Uterus (tissue), 4 donors: ENCODE measurements around the gene SND1. TPM values are rescaled to one million over a fixed set of nuclear protein-coding genes. Genes with fewer than 3 reads are reported as not detected.

Experiments used
- DNase-seq, 2 donors: peaks; one replicate each; pipeline ENCODE4 v3.0.0-alpha.2; 2019 to 2020
- H3K27ac ChIP-seq, 2 donors: fragments of 200-600 bp; sonication (generic); 1 replicate in 1 of 2; 2 replicates in 1 of 2; pipeline ENCODE4 v1.5.1; 2016 to 2018
- H3K27me3 ChIP-seq, 2 donors: fragments of 200-600 bp; sonication (generic); one replicate each; pipeline ENCODE4 v1.5.1; 2018 to 2019; ENCODE audit warnings: control low read depth in 1 of 2
- H3K36me3 ChIP-seq, 2 donors: fragments of 200-600 bp; sonication (generic); one replicate each; pipeline ENCODE4 v1.5.1; 2019; ENCODE audit warnings: control low read depth in 1 of 2
- H3K4me1 ChIP-seq, 2 donors: fragments of 200-600 bp; sonication (generic); one replicate each; pipeline ENCODE4 v1.5.1; 2018 to 2019; ENCODE audit warnings: control low read depth in 1 of 2
- H3K4me3 ChIP-seq, 2 donors: fragments of 200-600 bp; sonication (generic); 1 replicate in 1 of 2; 2 replicates in 1 of 2; pipeline ENCODE4 v1.5.1; 2018 to 2019; ENCODE audit warnings: mild to moderate bottlenecking in 1 of 2
- H3K9me3 ChIP-seq, 2 donors: fragments of 200-600 bp; sonication (generic); one replicate each; pipeline ENCODE4 v1.5.1; 2019; ENCODE audit warnings: control low read depth in 1 of 2
- POLR2A ChIP-seq, 2 donors: fragments of 450-650 bp; IDR thresholded peaks; one replicate each; pipeline ENCODE4 v1.6.1; 2016; ENCODE audit warnings: antibody characterized with exemption in 2 of 2, mild to moderate bottlenecking in 1 of 2, moderate library complexity in 1 of 2
- intact Hi-C: fragments of 100-400 bp; cut with DNase I; formaldehyde crosslinking; loops from one replicate; pipeline ENCODE4 v1.15.1; 2023; ENCODE audit warnings: low total_unique reads
- total RNA-seq, 4 donors: library from RNA; depleted of rRNA in 3 of 4; stranded (reverse); fragments of >200 nt in 3 of 4; gene quantifications; one replicate each; pipeline versions ENCODE4 v1.1.0 to v1.2.4, GENCODE V29; 2014 to 2023
- TF ChIP-seq, protein P1 (sequence below), 4 experiments: fragments of 200-600 bp in 2 of 4; fragments of 450-650 bp in 2 of 4; sonication (generic) in 2 of 4; IDR thresholded peaks; one replicate each; pipeline ENCODE4 v1.5.1; 2016 to 2019; ENCODE audit warnings: antibody characterized with exemption in 4 of 4, mild to moderate bottlenecking in 2 of 4, moderate library complexity in 1 of 4
- donor health status: DM: yes; HTN: yes; CAD: no.

The SND1 gene
- total RNA-seq, 4 donors from 2014 or later = 54.8 to 192 (median 117) TPM

DNA sequence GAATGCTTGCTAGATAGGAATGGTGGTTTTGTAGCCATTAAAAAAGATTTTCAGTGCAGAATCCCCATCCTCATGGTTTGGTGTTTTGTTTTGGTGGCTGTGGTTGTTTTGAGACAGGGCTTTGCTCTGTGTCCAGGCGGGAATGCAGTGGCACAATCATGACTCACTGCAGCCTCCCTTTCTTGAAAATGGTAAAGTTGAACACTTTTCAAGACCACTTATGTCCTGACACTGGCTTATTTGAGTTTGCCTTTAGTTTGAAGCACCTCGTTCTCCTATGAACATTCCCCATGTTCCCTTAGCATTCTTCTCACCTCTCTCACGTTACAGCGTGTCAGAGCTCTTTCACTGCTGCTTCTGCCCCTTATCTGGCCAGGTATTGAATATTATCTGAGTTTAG is 239.2 kb downstream of the SND1 start:
- Histone ChIP-seq H3K4me3 (no peak overlapping the region), H3K27ac (no peak overlapping the region), H3K27me3 (no peaks in the 10 kb centered on the region), H3K4me1 (peaks cover 0 to 8% of the 10 kb centered on the region in 2 donors), H3K9me3 (no peaks in the 10 kb centered on the region), H3K36me3 (no peaks in the 10 kb centered on the region)
- TF ChIP-seq, protein P1, sequence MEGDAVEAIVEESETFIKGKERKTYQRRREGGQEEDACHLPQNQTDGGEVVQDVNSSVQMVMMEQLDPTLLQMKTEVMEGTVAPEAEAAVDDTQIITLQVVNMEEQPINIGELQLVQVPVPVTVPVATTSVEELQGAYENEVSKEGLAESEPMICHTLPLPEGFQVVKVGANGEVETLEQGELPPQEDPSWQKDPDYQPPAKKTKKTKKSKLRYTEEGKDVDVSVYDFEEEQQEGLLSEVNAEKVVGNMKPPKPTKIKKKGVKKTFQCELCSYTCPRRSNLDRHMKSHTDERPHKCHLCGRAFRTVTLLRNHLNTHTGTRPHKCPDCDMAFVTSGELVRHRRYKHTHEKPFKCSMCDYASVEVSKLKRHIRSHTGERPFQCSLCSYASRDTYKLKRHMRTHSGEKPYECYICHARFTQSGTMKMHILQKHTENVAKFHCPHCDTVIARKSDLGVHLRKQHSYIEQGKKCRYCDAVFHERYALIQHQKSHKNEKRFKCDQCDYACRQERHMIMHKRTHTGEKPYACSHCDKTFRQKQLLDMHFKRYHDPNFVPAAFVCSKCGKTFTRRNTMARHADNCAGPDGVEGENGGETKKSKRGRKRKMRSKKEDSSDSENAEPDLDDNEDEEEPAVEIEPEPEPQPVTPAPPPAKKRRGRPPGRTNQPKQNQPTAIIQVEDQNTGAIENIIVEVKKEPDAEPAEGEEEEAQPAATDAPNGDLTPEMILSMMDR (IDR thresholded peaks at IDR 0.05) = no peak
- no peak for TF ChIP-seq POLR2A (IDR thresholded peaks at IDR 0.05)
- intact Hi-C loops = no loop called here
- DNase-seq = no peak

DNA sequence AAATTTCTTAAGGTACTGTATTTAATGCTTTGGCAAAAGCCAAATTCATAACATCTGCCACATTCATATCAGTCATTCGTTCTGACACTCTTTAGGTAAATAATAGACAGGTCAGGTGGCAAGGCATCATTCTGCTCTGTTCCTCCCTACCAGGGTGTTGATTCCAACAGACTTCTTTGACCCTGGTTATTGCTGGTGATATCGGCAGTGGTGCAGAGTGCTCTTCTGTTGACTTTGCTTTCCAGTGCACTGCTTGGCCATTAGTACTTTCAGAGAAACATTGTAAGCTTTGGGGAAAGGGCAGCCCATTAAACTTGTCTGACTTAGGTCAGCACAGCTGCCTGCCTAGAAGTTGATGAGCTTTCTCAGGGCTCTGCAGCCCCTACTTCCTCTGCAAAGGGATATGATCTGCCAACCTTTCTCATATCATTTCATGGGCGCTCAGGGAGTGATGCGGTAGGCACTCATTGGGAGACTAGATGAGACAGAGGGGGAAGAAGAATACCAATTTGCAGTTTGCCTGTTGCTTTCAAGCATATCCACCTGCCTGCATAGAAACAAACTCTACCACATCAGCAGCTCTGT is 240.0 kb downstream of the SND1 start:
- intact Hi-C loops = no loop called here
- Histone ChIP-seq H3K36me3 (no peaks in the 10 kb centered on the region), H3K27me3 (no peaks in the 10 kb centered on the region), H3K4me3 (no peak overlapping the region), H3K27ac (no peak overlapping the region), H3K4me1 (peaks cover 0 to 8% of the 10 kb centered on the region in 2 donors), H3K9me3 (no peaks in the 10 kb centered on the region)
- TF ChIP-seq, protein P1 (IDR thresholded peaks at IDR 0.05) = no peak
- TF ChIP-seq POLR2A (IDR thresholded peaks at IDR 0.05) = no peak
- DNase-seq = no peak

DNA sequence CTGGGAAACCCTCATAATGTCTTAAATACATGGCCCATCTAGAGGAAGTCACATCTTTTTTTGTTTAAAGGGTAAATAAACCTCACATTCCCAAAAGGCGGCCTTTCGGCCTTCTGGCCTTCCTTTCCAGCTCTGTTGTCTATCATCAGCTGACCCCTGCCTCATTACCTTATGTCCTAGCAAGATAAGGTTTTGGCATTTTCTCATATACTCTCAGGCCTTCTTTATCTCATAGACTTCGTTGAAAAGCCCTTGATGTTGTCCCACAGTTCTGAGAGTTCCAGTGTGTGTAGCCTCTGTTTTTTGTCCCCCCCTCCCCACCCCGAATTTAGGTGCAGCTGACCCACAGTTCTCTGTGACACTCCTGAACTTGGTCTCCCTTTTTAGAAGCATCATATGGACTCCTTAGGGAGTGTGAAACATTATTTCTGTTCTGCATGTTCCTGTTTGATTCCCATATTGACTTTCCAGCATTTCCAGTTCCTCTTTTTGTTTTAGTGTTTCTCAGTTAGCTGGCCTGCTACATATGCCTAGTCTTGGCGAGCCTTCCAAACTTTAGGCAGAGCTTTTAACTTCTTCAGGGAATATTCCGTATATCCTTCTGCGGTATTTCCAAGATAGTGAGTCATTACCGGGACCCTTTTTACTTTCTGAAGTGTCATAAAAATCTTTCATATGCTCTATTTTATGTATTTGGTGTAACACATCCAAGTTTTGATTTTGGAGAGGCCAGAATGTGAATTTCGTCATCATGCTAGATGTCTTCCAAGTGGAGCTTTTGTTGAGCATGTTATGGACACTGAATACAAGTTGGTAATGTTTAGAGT is 240.7 kb downstream of the SND1 start:
- H3K4me1 ChIP-seq = peaks cover 0 to 8% of the 10 kb centered on the region in 2 donors
- no peak overlapping the region for H3K4me3 ChIP-seq
- intact Hi-C loops = no loop called here
- H3K27me3 ChIP-seq = no peaks in the 10 kb centered on the region
- H3K36me3 ChIP-seq = no peaks in the 10 kb centered on the region
- no peak for TF ChIP-seq POLR2A (IDR thresholded peaks at IDR 0.05)
- TF ChIP-seq, protein P1 (IDR thresholded peaks at IDR 0.05) = no peak
- no peak for DNase-seq
- H3K27ac ChIP-seq = no peak overlapping the region
- H3K9me3 ChIP-seq = no peaks in the 10 kb centered on the region

DNA sequence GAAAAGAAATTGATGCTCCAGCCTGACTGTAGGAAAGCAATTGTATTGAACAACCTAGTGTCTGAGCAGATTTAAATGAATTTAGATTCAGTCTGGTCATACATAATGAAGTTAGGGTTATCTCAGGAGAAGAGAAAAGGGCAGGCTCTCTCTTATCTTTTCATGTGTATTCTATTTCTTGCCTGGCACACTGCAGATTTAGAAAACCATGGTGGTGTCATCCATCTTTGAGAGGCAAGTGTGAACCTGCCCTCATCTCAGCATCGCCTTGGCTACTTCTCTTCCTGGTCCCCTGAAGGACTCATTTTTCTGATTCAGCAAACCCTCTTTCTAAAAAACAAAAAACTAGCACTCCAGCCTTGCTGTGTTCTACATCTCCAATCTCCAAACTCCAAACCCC is 241.6 kb downstream of the SND1 start:
- intact Hi-C loops = no loop called here
- no peak for DNase-seq
- no peaks in the 10 kb centered on the region for H3K9me3 ChIP-seq
- TF ChIP-seq POLR2A (IDR thresholded peaks at IDR 0.05) = no peak
- TF ChIP-seq, protein P1 (IDR thresholded peaks at IDR 0.05) = no peak
- H3K27me3 ChIP-seq = no peaks in the 10 kb centered on the region
- no peaks in the 10 kb centered on the region for H3K36me3 ChIP-seq
- H3K4me3 ChIP-seq = no peak overlapping the region
- peaks cover 0 to 8% of the 10 kb centered on the region in 2 donors for H3K4me1 ChIP-seq
- no peak overlapping the region for H3K27ac ChIP-seq

DNA sequence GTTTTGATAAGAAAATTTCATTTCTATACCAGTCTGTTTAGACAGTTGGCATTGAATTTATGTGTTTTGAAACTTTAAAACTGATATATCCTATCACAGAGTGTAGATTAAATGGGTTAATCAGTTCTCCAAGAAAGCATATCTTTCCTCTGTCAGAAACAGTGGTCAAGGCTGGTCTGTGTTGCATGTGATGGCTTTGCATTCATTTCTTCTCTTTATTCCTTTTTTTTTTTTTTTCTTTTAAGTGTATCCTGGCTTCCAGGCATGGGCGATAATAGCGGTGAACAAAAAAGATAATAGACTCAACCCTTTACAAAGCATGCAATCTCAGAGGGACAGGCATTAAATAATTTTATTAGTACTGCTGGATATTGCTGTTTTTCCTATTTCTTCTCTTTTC is 242.6 kb downstream of the SND1 start:
- TF ChIP-seq, protein P1 (IDR thresholded peaks at IDR 0.05) = no peak
- TF ChIP-seq POLR2A (IDR thresholded peaks at IDR 0.05) = no peak
- Histone ChIP-seq H3K9me3 (no peaks in the 10 kb centered on the region), H3K27me3 (no peaks in the 10 kb centered on the region), H3K27ac (no peak overlapping the region), H3K36me3 (no peaks in the 10 kb centered on the region), H3K4me3 (no peak overlapping the region), H3K4me1 (peaks cover 0 to 8% of the 10 kb centered on the region in 2 donors)
- intact Hi-C loops = no loop called here
- no peak for DNase-seq
